Type B pancreatic cell (in vitro differentiated cells): ENCODE data around the gene AGPAT3. TPM values are rescaled to one million over a fixed set of nuclear protein-coding genes. Genes with fewer than 3 reads are reported as not detected.

Source experiments
- DNase-seq: peaks from one replicate; pipeline ENCODE4 v3.0.0; 2021; ENCODE audit warnings: mixed read lengths; ENCODE audit not compliant: unreplicated experiment; ENCODE audit errors: extremely low spot score
- H3K27ac Mint-ChIP-seq: 2 replicates; pipeline ENCODE4 v1.8.0; 2021; ENCODE audit warnings: mild to moderate bottlenecking, mixed read lengths
- H3K27me3 Mint-ChIP-seq: 2 replicates; pipeline ENCODE4 v1.8.0; 2021; ENCODE audit warnings: mixed read lengths
- H3K36me3 Mint-ChIP-seq: 2 replicates; pipeline ENCODE4 v1.8.0; 2021; ENCODE audit warnings: mixed read lengths
- H3K4me1 Mint-ChIP-seq: one replicate; pipeline ENCODE4 v1.8.0; 2021; ENCODE audit warnings: mixed read lengths; ENCODE audit not compliant: unreplicated experiment
- H3K4me3 Mint-ChIP-seq: 2 replicates; pipeline ENCODE4 v1.8.0; 2021; ENCODE audit warnings: mild to moderate bottlenecking, mixed read lengths
- H3K9me3 Mint-ChIP-seq: 2 replicates; pipeline ENCODE4 v1.8.0; 2021; ENCODE audit warnings: mixed read lengths
- total RNA-seq: library from RNA; stranded (reverse); gene quantifications from 2 replicates; pipeline ENCODE4 v1.2.1, GENCODE V29; 2021; ENCODE audit warnings: low replicate concordance
- TF ChIP-seq, protein P1 (sequence below): fragments of 200-600 bp; sonication (generic); conservative IDR thresholded peaks from 2 replicates; pipeline ENCODE4 v1.5.0; 2021; ENCODE audit warnings: antibody characterized with exemption, mild to moderate bottlenecking

The AGPAT3 gene
- total RNA-seq, 1 donor from 2014 or later, result 59.2 TPM

DNA sequence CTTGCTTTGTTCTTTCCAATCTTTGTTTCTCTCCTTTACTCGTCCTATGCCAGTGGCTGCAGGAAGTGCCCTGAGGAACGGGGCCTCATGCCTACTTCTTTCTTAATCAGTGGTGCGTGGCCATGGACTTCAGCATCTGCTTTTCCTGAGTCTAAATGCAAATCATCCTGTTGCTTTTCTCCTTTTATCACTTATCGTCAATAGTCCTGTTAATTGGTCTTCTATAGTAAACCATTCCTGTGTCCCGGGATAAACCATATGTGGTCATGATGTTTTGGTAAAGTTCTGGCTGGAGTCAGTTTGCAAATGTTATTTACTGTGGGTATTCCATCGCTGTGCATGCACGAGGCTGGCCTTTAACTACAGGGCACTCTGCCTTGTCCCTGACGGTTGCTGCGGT is 47.5 kb downstream of the AGPAT3 start:
- H3K4me3 Mint-ChIP-seq, result no peak overlapping the region
- peaks cover 10% of the 10 kb centered on the region for H3K36me3 Mint-ChIP-seq
- DNase-seq, result no peak
- peak overlapping the region; percentile 19 for H3K27ac Mint-ChIP-seq
- TF ChIP-seq, protein P1, sequence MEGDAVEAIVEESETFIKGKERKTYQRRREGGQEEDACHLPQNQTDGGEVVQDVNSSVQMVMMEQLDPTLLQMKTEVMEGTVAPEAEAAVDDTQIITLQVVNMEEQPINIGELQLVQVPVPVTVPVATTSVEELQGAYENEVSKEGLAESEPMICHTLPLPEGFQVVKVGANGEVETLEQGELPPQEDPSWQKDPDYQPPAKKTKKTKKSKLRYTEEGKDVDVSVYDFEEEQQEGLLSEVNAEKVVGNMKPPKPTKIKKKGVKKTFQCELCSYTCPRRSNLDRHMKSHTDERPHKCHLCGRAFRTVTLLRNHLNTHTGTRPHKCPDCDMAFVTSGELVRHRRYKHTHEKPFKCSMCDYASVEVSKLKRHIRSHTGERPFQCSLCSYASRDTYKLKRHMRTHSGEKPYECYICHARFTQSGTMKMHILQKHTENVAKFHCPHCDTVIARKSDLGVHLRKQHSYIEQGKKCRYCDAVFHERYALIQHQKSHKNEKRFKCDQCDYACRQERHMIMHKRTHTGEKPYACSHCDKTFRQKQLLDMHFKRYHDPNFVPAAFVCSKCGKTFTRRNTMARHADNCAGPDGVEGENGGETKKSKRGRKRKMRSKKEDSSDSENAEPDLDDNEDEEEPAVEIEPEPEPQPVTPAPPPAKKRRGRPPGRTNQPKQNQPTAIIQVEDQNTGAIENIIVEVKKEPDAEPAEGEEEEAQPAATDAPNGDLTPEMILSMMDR, result no peak
- peaks cover 48% of the 10 kb centered on the region for H3K4me1 Mint-ChIP-seq
- no peaks in the 10 kb centered on the region for H3K27me3 Mint-ChIP-seq
- peaks cover 7% of the 10 kb centered on the region for H3K9me3 Mint-ChIP-seq

DNA sequence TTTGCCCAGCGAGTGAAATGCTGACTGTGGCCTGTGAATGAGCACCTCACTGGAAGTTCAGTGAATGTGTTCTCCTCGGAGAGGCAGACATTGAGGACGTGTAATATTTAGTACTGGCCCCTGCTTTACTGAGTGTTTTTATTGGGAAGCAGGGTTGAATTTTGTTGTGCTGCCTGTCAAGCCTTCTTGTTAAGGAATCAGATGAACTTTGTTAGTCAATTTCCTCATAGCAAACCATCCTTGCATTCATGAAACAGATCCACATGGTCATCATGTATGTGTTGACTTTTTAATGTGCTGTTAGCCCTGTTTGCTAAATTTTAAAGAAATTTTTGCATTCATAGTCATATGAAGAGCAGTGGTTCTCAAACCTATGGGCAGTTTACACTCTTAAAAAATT is 47.9 kb downstream of the AGPAT3 start:
- Mint-ChIP-seq H3K4me1 (peaks cover 48% of the 10 kb centered on the region), H3K27ac (peak overlapping the region; percentile 19), H3K36me3 (peaks cover 10% of the 10 kb centered on the region), H3K9me3 (peaks cover 7% of the 10 kb centered on the region), H3K27me3 (no peaks in the 10 kb centered on the region), H3K4me3 (no peak overlapping the region)
- DNase-seq, result no peak
- TF ChIP-seq, protein P1, result no peak

DNA sequence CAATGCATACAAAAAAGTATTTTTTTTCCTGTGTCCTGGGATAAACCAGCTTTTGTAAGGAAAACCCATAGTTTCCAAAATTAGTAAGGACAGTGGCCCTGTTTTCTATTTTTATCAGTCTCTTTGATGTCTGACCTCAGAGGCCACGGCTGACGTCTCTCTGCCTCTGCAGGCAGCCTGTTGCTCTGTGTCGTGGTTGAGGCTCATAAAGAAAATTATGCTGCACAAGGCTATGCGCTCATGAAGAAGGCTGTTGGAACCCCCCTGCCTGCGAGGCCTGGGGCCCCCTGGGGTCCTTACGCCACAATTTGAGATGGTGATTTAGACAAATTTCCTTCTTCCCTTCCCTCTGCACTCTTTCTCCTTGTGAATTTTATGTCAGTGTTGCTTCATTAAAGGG is 48.9 kb downstream of the AGPAT3 start:
- Mint-ChIP-seq H3K4me3 (peak overlapping the region; percentile 24), H3K4me1 (peaks cover 48% of the 10 kb centered on the region), H3K36me3 (peaks cover 10% of the 10 kb centered on the region), H3K27ac (no peak overlapping the region), H3K9me3 (peaks cover 7% of the 10 kb centered on the region), H3K27me3 (no peaks in the 10 kb centered on the region)
- TF ChIP-seq, protein P1, result no peak
- DNase-seq, result no peak

DNA sequence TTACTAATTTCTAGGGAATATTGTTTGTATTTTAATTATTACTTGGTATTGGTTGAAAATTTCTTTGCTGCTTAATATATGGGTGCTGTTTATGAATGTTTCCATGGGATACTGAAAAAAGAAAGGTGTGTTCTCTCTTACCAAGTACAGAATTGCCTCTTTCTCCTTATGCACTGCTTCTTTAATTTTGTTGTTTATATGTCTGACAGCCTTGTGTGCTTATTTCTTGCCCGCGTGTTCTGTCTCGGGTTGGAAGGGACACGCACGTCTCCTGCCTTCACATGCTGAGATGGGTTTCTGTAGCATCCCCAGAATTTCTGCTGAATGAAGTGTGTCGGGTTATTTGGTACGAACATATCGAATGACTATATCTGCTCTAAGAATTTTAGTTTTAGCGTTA is 51.1 kb downstream of the AGPAT3 start:
- Mint-ChIP-seq H3K9me3 (peaks cover 7% of the 10 kb centered on the region), H3K27me3 (no peaks in the 10 kb centered on the region), H3K36me3 (peaks cover 15% of the 10 kb centered on the region), H3K4me3 (no peak overlapping the region), H3K4me1 (peaks cover 48% of the 10 kb centered on the region), H3K27ac (no peak overlapping the region)
- no peak for DNase-seq
- TF ChIP-seq, protein P1, result no peak

DNA sequence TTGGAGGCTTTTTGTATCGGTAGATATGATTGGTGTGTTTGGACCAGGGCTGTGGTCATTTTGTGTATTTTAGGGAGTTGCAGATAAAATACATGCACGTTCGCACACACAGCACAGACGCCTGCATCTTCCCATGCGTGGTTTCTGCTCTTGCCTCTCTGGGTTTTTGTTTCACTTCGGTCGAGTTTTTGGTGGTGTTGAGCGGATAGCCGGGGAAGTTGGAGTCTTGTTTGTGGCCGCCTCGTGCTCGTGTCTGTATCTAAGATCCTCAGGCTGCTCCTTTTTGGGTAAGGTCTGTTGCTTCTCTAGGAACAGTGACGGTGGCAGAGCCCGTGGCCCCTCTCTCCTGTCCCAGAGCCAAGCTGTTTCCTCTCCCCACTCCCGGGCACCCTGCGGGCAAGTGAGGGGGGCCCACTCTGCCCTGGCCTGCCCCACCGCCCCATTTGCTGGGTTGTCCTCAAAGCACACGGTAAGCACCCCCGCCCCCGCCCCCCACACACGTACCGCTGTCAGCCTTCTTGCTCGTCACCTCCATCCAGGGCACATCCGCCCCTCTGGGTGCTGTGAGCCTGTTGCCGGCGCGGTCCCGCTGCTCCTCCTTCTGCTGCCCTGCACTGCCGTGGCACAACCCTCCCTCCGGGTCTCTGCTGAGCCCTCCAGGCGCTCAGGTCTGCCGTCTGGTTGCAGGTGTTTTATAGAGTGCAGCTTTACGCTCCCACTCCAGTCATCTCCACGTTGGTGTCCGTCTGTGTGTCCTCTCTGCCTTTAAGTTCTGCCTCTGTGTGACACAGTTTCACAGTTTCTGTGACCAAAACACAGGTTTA is 51.9 kb downstream of the AGPAT3 start:
- Mint-ChIP-seq H3K4me1 (peaks cover 50% of the 10 kb centered on the region), H3K27me3 (no peaks in the 10 kb centered on the region), H3K27ac (peak overlapping the region; percentile 14), H3K9me3 (peaks cover 7% of the 10 kb centered on the region), H3K36me3 (peaks cover 15% of the 10 kb centered on the region), H3K4me3 (no peak overlapping the region)
- TF ChIP-seq, protein P1, result no peak
- no peak for DNase-seq
